KMS-11 (cell line): ENCODE measurements around the gene CCDC134.

Source experiments
- H2AFZ ChIP-seq: fragments of 200-600 bp; sonication (generic); 2 replicates; pipeline ENCODE4 v1.6.1; 2016; ENCODE audit warnings: antibody characterized with exemption, mixed run types, low read depth
- H3K27ac ChIP-seq: fragments of 200-600 bp; sonication (generic); 2 replicates; pipeline ENCODE4 v1.6.1; 2016; ENCODE audit warnings: mild to moderate bottlenecking, mixed run types
- H3K27me3 ChIP-seq: fragments of 200-600 bp; sonication (generic); 2 replicates; pipeline ENCODE4 v1.6.1; 2017; ENCODE audit warnings: mild to moderate bottlenecking, low read depth, mixed run types, moderate library complexity; ENCODE audit not compliant: insufficient read depth
- H3K36me3 ChIP-seq: fragments of 200-600 bp; sonication (generic); 2 replicates; pipeline ENCODE4 v1.6.1; 2017; ENCODE audit warnings: mild to moderate bottlenecking, mixed run types; ENCODE audit not compliant: insufficient read depth
- H3K4me1 ChIP-seq: fragments of 200-600 bp; sonication (generic); 2 replicates; pipeline ENCODE4 v1.6.1; 2016; ENCODE audit warnings: mild to moderate bottlenecking, low read depth, mixed run types; ENCODE audit not compliant: poor library complexity, severe bottlenecking
- H3K4me2 ChIP-seq: fragments of 200-600 bp; sonication (generic); 2 replicates; pipeline ENCODE4 v1.7.0; 2016; ENCODE audit warnings: mild to moderate bottlenecking, mixed run types
- H3K4me3 ChIP-seq: fragments of 200-600 bp; sonication (generic); IDR thresholded peaks from 2 replicates; pipeline ENCODE4 v1.6.1; 2017; ENCODE audit warnings: low read depth, low read length, mixed read lengths; ENCODE audit not compliant: insufficient read depth
- H3K79me2 ChIP-seq: fragments of 200-600 bp; sonication (generic); 2 replicates; pipeline ENCODE4 v1.6.1; 2016; ENCODE audit warnings: low read depth, mixed run types; ENCODE audit not compliant: insufficient read depth
- H3K9ac ChIP-seq: fragments of 200-600 bp; sonication (generic); 2 replicates; pipeline ENCODE4 v1.6.1; 2016; ENCODE audit warnings: mild to moderate bottlenecking, mixed run types
- H4K20me1 ChIP-seq: fragments of 200-600 bp; sonication (generic); 2 replicates; pipeline ENCODE4 v1.6.1; 2016; ENCODE audit warnings: mild to moderate bottlenecking, mixed run types; ENCODE audit not compliant: insufficient read depth
- CTCF ChIP-seq: fragments of 200-600 bp; sonication (generic); conservative IDR thresholded peaks from 2 replicates; pipeline ENCODE4 v1.6.1; 2017; ENCODE audit warnings: low read depth, mild to moderate bottlenecking, antibody characterized with exemption, low read length, moderate library complexity, mixed read lengths

The CCDC134 gene

GRCh38 chr22:41770715-41771468 lies 29.6 kb upstream of the CCDC134 start:
- H3K79me2 ChIP-seq, result no peaks in the 10 kb centered on the region
- H2AFZ ChIP-seq, result no peak overlapping the region
- H3K27me3 ChIP-seq, result no peaks in the 10 kb centered on the region
- no peak overlapping the region for H3K9ac ChIP-seq
- no peak for TF ChIP-seq CTCF
- no peaks in the 10 kb centered on the region for H3K4me1 ChIP-seq
- H3K4me2 ChIP-seq, result no peak overlapping the region
- H4K20me1 ChIP-seq, result no peaks in the 10 kb centered on the region
- no peak overlapping the region for H3K27ac ChIP-seq
- H3K36me3 ChIP-seq, result no peaks in the 10 kb centered on the region
- H3K4me3 ChIP-seq, result no peak overlapping the region

- Histone ChIP-seq H3K4me3 (no peak overlapping the region), H3K27ac (no peak overlapping the region), H4K20me1 (no peaks in the 10 kb centered on the region), H3K27me3 (no peaks in the 10 kb centered on the region), H3K36me3 (no peaks in the 10 kb centered on the region), H3K9ac (no peak overlapping the region), H3K4me2 (no peak overlapping the region), H3K79me2 (no peaks in the 10 kb centered on the region), H3K4me1 (no peaks in the 10 kb centered on the region), H2AFZ (no peak overlapping the region)
- no peak for TF ChIP-seq CTCF
Observed at GRCh38 chr22:41772198-41772597, 28.3 kb upstream of the CCDC134 start.

- H4K20me1 ChIP-seq, result no peaks in the 10 kb centered on the region
- H3K4me2 ChIP-seq, result no peak overlapping the region
- H3K79me2 ChIP-seq, result no peaks in the 10 kb centered on the region
- no peak overlapping the region for H3K27ac ChIP-seq
- no peak overlapping the region for H2AFZ ChIP-seq
- no peaks in the 10 kb centered on the region for H3K27me3 ChIP-seq
- no peak overlapping the region for H3K4me3 ChIP-seq
- no peaks in the 10 kb centered on the region for H3K4me1 ChIP-seq
- TF ChIP-seq CTCF, result no peak
- no peak overlapping the region for H3K9ac ChIP-seq
- H3K36me3 ChIP-seq, result no peaks in the 10 kb centered on the region
Observed at GRCh38 chr22:41772645-41773044, 27.8 kb upstream of the CCDC134 start.

- no peaks in the 10 kb centered on the region for H4K20me1 ChIP-seq
- no peak overlapping the region for H3K27ac ChIP-seq
- H3K4me1 ChIP-seq, result no peaks in the 10 kb centered on the region
- TF ChIP-seq CTCF, result no peak
- H3K4me3 ChIP-seq, result no peak overlapping the region
- no peaks in the 10 kb centered on the region for H3K79me2 ChIP-seq
- H2AFZ ChIP-seq, result no peak overlapping the region
- no peak overlapping the region for H3K4me2 ChIP-seq
- no peaks in the 10 kb centered on the region for H3K27me3 ChIP-seq
- no peak overlapping the region for H3K9ac ChIP-seq
- no peaks in the 10 kb centered on the region for H3K36me3 ChIP-seq
Observed at GRCh38 chr22:41775338-41775737, 25.1 kb upstream of the CCDC134 start.
